Upper lobe of right lung (tissue), 1 donor: ENCODE data around the gene GDAP1L1. TPM values are rescaled to one million over a fixed set of nuclear protein-coding genes. Genes with fewer than 3 reads are reported as not detected.
A peak's percentile ranks its signal among the peaks of the same experiment; 100 is the strongest.

Experiments used
- ATAC-seq: fragments of 200-7000 bp; cut with Tn5 transposase; one replicate; pipeline ENCODE4 v1.9.1; 2020; ENCODE audit warnings: mild to moderate bottlenecking, moderate library complexity
- DNase-seq: peaks from one replicate; pipeline ENCODE4 v3.0.0-alpha.2; 2020
- H3K27ac ChIP-seq: fragments of 200-600 bp; one replicate; pipeline ENCODE4 v1.8.0; 2022
- H3K27me3 ChIP-seq: fragments of 200-600 bp; one replicate; pipeline ENCODE4 v1.8.0; 2022; ENCODE audit warnings: mild to moderate bottlenecking
- H3K36me3 ChIP-seq: fragments of 200-600 bp; one replicate; pipeline ENCODE4 v1.8.0; 2022
- H3K4me1 ChIP-seq: fragments of 200-600 bp; one replicate; pipeline ENCODE4 v1.8.0; 2022
- H3K4me3 ChIP-seq: fragments of 200-600 bp; one replicate; pipeline ENCODE4 v1.8.0; 2022; ENCODE audit warnings: mild to moderate bottlenecking
- H3K9me3 ChIP-seq: fragments of 200-600 bp; one replicate; pipeline ENCODE4 v1.8.0; 2022
- CTCF ChIP-seq: fragments of 200-600 bp; IDR thresholded peaks from one replicate; pipeline ENCODE4 v1.8.0; 2022; ENCODE audit warnings: antibody characterized with exemption
- intact Hi-C: fragments of 100-400 bp; cut with DNase I; formaldehyde crosslinking; loops from one replicate; pipeline ENCODE4 v1.11.0; 2022
- long read RNA-seq: library from polyadenylated mRNA; unstranded; transcript quantifications from one replicate; pipeline ENCODE4 v2.0.0, GENCODE V29; 2021
- total RNA-seq: library from RNA; stranded (reverse); fragmentation: NEBNext Ultra II Directional; extraction: Animal tissue kit (Norgen Biotek cat#: 25700); gene quantifications from one replicate; pipeline ENCODE4 v1.2.1, GENCODE V29; 2021
- donor health status: DM: no; HTN: yes; CAD: no; lungs with severe emphysema.

Gene GDAP1L1
- total RNA-seq: not detected
- long read RNA-seq, partial matches to known transcripts: 0 of 1 reads
- long read RNA-seq, other reads (novel, unspliced or antisense): 1 of 1 reads

DNA sequence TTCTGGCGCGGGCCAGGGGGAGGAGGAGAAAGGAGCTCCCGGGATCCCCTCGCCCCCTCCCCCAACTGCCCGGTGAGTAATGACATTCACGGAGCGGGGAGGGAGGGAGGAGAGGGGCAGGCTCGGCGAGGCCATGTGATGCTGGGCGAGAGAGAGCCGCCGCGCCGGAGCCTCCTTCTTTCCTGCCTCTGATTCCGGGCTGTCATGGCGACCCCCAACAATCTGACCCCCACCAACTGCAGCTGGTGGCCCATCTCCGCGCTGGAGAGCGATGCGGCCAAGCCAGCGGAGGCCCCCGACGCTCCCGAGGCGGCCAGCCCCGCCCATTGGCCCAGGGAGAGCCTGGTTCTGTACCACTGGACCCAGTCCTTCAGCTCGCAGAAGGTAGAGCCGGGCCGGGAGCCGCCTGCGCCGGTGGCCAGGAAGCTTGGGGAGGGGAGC is at the start of gene GDAP1L1:
TSS of gene GDAP1L1 (plus strand) at position 178 of the 441 bp plus-strand sequence. CDS start at position 205, 27 bp downstream.
- TF ChIP-seq CTCF: no peak

DNA sequence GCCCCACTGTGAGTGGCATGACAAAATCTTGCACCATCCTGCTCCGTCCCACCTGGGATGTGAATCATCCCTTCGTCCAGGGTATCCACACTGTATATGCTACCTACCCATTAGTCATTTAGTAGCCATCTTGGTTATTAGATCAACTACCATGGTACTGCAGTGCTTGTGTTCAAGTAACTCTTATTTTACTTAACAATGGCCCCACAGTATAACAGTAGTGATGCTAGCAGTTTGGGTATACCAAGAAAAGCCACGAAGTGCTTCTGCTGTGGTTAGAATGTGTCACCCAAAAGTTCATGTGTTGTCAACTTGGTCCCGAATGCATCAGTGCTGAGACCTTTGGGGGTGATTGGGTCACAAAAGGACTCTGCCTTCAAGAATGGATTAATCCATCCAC is 48.2 kb upstream of the GDAP1L1 start:
- Histone ChIP-seq H3K4me3 (no peak overlapping the region), H3K27me3 (no peaks in the 10 kb centered on the region), H3K4me1 (peaks cover 13% of the 10 kb centered on the region), H3K9me3 (no peaks in the 10 kb centered on the region), H3K27ac (no peak overlapping the region), H3K36me3 (peaks cover 79% of the 10 kb centered on the region)
- DNase-seq: no peak
- intact Hi-C loops: no loop called here
- TF ChIP-seq CTCF: no peak
- ATAC-seq: no peak

More for the DNA sequence above, at the start of gene GDAP1L1:
- DNase-seq (no peak), ATAC-seq (peak; percentile 22)
- Histone ChIP-seq H3K4me1 (peaks cover 4% of the 10 kb centered on the region), H3K27me3 (peaks cover 12% of the 10 kb centered on the region), H3K9me3 (no peaks in the 10 kb centered on the region), H3K4me3 (no peak within 1 kb of the TSS), H3K36me3 (no peaks in the 10 kb centered on the region), H3K27ac (no peak within 1 kb of the TSS)
- intact Hi-C loops: no loop called here

- H3K4me1 ChIP-seq: peaks cover 23% of the 10 kb centered on the region
- H3K36me3 ChIP-seq: peaks cover 89% of the 10 kb centered on the region
- ATAC-seq (no peak), DNase-seq (no peak)
- H3K27me3 ChIP-seq: no peaks in the 10 kb centered on the region
- H3K27ac ChIP-seq: no peak overlapping the region
- no peaks in the 10 kb centered on the region for H3K9me3 ChIP-seq
- intact Hi-C loops: no loop called here
- H3K4me3 ChIP-seq: no peak overlapping the region
- TF ChIP-seq CTCF: no peak
Observed at GRCh38 chr20:44199877-44200276, 47.2 kb upstream of the GDAP1L1 start.

DNA sequence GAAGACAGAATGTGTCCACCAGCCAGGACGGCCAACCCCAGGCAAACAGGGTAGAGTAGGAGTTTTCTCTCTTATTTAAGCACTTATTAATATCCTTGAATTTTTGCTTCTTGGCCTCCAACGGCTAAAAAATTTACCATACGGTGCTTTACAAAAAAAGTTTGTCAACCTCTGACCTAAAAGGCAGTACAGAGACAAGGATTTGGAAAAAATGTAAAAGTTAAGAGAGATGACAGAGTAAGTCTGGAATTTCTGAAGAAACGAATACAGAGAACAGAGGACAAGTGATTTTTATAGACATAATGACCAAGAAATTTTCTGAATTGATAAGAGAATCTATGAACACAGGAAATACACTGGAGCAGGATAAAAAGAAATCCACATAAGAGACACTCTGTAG is 46.7 kb upstream of the GDAP1L1 start:
- no peaks in the 10 kb centered on the region for H3K27me3 ChIP-seq
- TF ChIP-seq CTCF: no peak
- ATAC-seq: no peak
- no peak overlapping the region for H3K4me3 ChIP-seq
- intact Hi-C loops: no loop called here
- peaks cover 94% of the 10 kb centered on the region for H3K36me3 ChIP-seq
- no peak overlapping the region for H3K27ac ChIP-seq
- H3K4me1 ChIP-seq: peaks cover 23% of the 10 kb centered on the region
- no peak for DNase-seq
- no peaks in the 10 kb centered on the region for H3K9me3 ChIP-seq

DNA sequence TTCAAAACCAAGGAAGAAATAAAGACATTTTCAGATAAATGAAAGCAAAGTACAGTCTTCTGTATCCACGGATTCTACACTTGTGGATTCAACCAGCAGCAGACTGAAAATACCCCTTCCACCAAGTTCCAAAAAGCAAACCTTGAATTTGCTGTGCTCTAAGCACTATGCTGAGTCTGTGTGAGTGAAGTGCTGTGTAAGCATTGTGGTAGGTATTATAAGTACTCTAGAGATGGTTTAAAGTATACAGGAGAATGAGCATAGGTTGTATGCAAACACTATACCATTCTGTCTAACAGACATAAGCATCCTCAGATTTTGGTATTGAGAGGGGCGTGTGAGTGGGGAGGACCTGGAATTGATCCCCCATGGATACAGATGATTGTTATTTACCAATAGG is 46.1 kb upstream of the GDAP1L1 start:
- TF ChIP-seq CTCF: no peak
- Histone ChIP-seq H3K36me3 (peaks cover 96% of the 10 kb centered on the region), H3K27me3 (no peaks in the 10 kb centered on the region), H3K4me1 (peaks cover 23% of the 10 kb centered on the region), H3K27ac (no peak overlapping the region), H3K4me3 (no peak overlapping the region), H3K9me3 (no peaks in the 10 kb centered on the region)
- intact Hi-C loops: no loop called here
- DNase-seq: no peak
- peak; percentile 42 for ATAC-seq

DNA sequence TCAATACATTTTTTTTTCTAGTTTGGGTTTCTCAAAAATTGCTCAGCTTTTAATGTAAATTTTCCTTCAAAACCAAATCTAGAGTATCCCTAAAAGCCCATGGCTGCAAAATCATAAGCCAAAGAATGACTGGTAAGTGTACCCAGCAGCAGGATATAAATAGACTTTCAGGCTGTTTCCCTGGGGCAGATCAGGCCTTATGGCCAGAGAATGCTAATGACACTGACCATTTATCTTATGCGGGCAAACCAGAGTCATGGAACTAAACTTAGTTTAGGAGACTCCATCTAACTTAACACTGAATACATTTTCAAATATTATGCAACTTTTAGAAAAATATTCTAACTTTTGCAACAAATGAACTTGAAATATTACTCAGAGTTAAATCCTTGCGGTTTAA is 43.9 kb upstream of the GDAP1L1 start:
- Histone ChIP-seq H3K9me3 (no peaks in the 10 kb centered on the region), H3K27me3 (no peaks in the 10 kb centered on the region), H3K27ac (no peak overlapping the region), H3K4me3 (no peak overlapping the region), H3K36me3 (peaks cover 82% of the 10 kb centered on the region), H3K4me1 (peaks cover 37% of the 10 kb centered on the region)
- intact Hi-C loops: no loop called here
- DNase-seq: no peak
- ATAC-seq: no peak
- no peak for TF ChIP-seq CTCF
